Nucleus accumbens (tissue), 56 donors: ENCODE measurements around the gene ATP11A.

Experiments used
- DNase-seq, 56 donors: peaks; one replicate each; lab custom pipeline; 2025; lab: John Stamatoyannopoulos, UW

ATP11A gene

GRCh38 chr13:112755331-112755730 is 65.5 kb downstream of the ATP11A start:
- DNase-seq = no peak

- DNase-seq = no peak
These were observed 66.2 kb downstream of the ATP11A start for GRCh38 chr13:112756081-112756480.

GRCh38 chr13:112756511-112756966 is 66.7 kb downstream of the ATP11A start:
- DNase-seq = peak in 1 of 56 donors; percentile 46

GRCh38 chr13:112756967-112757758 is 67.3 kb downstream of the ATP11A start:
- peak in 50 of 56 donors; percentile 19 to 90 (median 70) for DNase-seq

GRCh38 chr13:112757759-112758086 is 67.9 kb downstream of the ATP11A start:
- peak in 1 of 56 donors; percentile 21 for DNase-seq

- no peak for DNase-seq
These were observed 69.2 kb downstream of the ATP11A start for GRCh38 chr13:112759053-112759452.

GRCh38 chr13:112759827-112760226 is 70.0 kb downstream of the ATP11A start:
- DNase-seq = no peak

- no peak for DNase-seq
These were observed 70.6 kb downstream of the ATP11A start for GRCh38 chr13:112760435-112760834.

GRCh38 chr13:112760931-112761330 is 71.1 kb downstream of the ATP11A start:
- DNase-seq = no peak

- no peak for DNase-seq
These were observed 72.2 kb downstream of the ATP11A start for GRCh38 chr13:112761701-112762689.

GRCh38 chr13:112762690-112763080 is 72.8 kb downstream of the ATP11A start:
- DNase-seq = peak in 1 of 56 donors; percentile 15

GRCh38 chr13:112764028-112764427 is 74.2 kb downstream of the ATP11A start:
- DNase-seq = no peak

- DNase-seq = peak in 1 of 56 donors; percentile 31
These were observed 75.2 kb downstream of the ATP11A start for GRCh38 chr13:112764864-112765561.

GRCh38 chr13:112765731-112766130 is 75.9 kb downstream of the ATP11A start:
- no peak for DNase-seq

- DNase-seq = no peak
These were observed 76.5 kb downstream of the ATP11A start for GRCh38 chr13:112766336-112766735.

GRCh38 chr13:112767506-112768471 is 78.0 kb downstream of the ATP11A start:
- peak in 3 of 56 donors; percentile 21 to 43 (median 33) for DNase-seq

GRCh38 chr13:112768795-112769481 is 79.1 kb downstream of the ATP11A start:
- DNase-seq = peak in 1 of 56 donors; percentile 17

- no peak for DNase-seq
These were observed 79.8 kb downstream of the ATP11A start for GRCh38 chr13:112769615-112770014.

- DNase-seq = no peak
These were observed 80.7 kb downstream of the ATP11A start for GRCh38 chr13:112770504-112770903.
